Smooth muscle cell (in vitro differentiated cells): ENCODE measurements around the gene DISP3. TPM values are rescaled to one million over a fixed set of nuclear protein-coding genes. Genes with fewer than 3 reads are reported as not detected.

Experiments used
- DNase-seq: peaks from one replicate; lab custom pipeline; 2025; ENCODE audit not compliant: unreplicated experiment; lab: John Stamatoyannopoulos, UW
- H2AFZ ChIP-seq: fragments of 200-600 bp; sonication (generic); 2 replicates; pipeline ENCODE4 v1.6.0; 2016; ENCODE audit warnings: antibody characterized with exemption, low read depth, mild to moderate bottlenecking
- H3F3A ChIP-seq: fragments of 200-600 bp; sonication (generic); 2 replicates; pipeline ENCODE4 v1.6.0; 2017; ENCODE audit warnings: antibody characterized with exemption, low read depth
- H3K27ac ChIP-seq: fragments of 200-600 bp; sonication (generic); 2 replicates; pipeline ENCODE4 v1.5.1; 2016; ENCODE audit warnings: low read depth, mild to moderate bottlenecking
- H3K27me3 ChIP-seq: fragments of 200-600 bp; sonication (generic); 2 replicates; pipeline ENCODE4 v1.6.1; 2016; ENCODE audit warnings: low read depth, mild to moderate bottlenecking
- H3K36me3 ChIP-seq: fragments of 200-600 bp; sonication (generic); 2 replicates; pipeline ENCODE4 v1.5.1; 2016; ENCODE audit warnings: low read depth
- H3K4me1 ChIP-seq: fragments of 200-600 bp; sonication (generic); 2 replicates; pipeline ENCODE4 v1.5.1; 2016; ENCODE audit warnings: low read depth
- H3K4me2 ChIP-seq: fragments of 200-600 bp; sonication (generic); 2 replicates; pipeline ENCODE4 v1.6.0; 2016; ENCODE audit warnings: mild to moderate bottlenecking
- H3K4me3 ChIP-seq: fragments of 200-600 bp; sonication (generic); 2 replicates; pipeline ENCODE4 v1.5.1; 2016; ENCODE audit warnings: mild to moderate bottlenecking
- H3K79me2 ChIP-seq: fragments of 200-600 bp; sonication (generic); 2 replicates; pipeline ENCODE4 v1.6.0; 2016; ENCODE audit warnings: low read depth, mild to moderate bottlenecking
- H3K9ac ChIP-seq: fragments of 200-600 bp; sonication (generic); 2 replicates; pipeline ENCODE4 v1.6.0; 2016; ENCODE audit warnings: low read depth
- H3K9me3 ChIP-seq: fragments of 200-600 bp; sonication (generic); replicated peaks from 2 replicates; pipeline ENCODE4 v1.5.1; 2016; ENCODE audit warnings: low read depth
- H4K20me1 ChIP-seq: fragments of 200-600 bp; sonication (generic); 2 replicates; pipeline ENCODE4 v1.6.0; 2016; ENCODE audit warnings: low read depth
- CTCF ChIP-seq: fragments of 200-600 bp; sonication (generic); IDR thresholded peaks from 2 replicates; pipeline ENCODE4 v1.5.1; 2017; ENCODE audit warnings: borderline replicate concordance, mild to moderate bottlenecking, antibody characterized with exemption; ENCODE audit not compliant: insufficient read depth, poor library complexity, severe bottlenecking
- WGBS: methylation state at CpG from one replicate; pipeline ENCODE4 v1.1.7; 2016; ENCODE audit warnings: low lambda C conversion rate; 5-methylcytosine and 5-hydroxymethylcytosine counted together
- polyA plus RNA-seq: library from polyadenylated mRNA; unstranded; fragments of >200 nt; fragmentation: Nextera tagmentation; extraction: Ambion mirVana; gene quantifications from 2 replicates; pipeline ENCODE4 v1.2.1, GENCODE V29; 2016
- total RNA-seq: library from RNA; depleted of rRNA; stranded (reverse); fragments of >200 nt; gene quantifications from 2 replicates; pipeline ENCODE4 v1.2.3, GENCODE V29; 2014

DISP3 gene
- total and polyA plus RNA-seq, 2 experiments from 2014 or later: 0.17 TPM; not detected in 1

- Histone ChIP-seq H3K36me3 (no peaks in the 10 kb centered on the region), H3K9me3 (no peaks in the 10 kb centered on the region), H3K4me3 (no peak overlapping the region), H2AFZ (no peak overlapping the region), H3K27ac (no peak overlapping the region), H3K9ac (no peak overlapping the region), H4K20me1 (no peaks in the 10 kb centered on the region), H3F3A (no peaks in the 10 kb centered on the region), H3K4me2 (no peak overlapping the region), H3K4me1 (no peaks in the 10 kb centered on the region), H3K79me2 (no peaks in the 10 kb centered on the region), H3K27me3 (no peaks in the 10 kb centered on the region)
- WGBS: 96% methylated on average over 23 of the region's 23 CpGs
- no peak for TF ChIP-seq CTCF
- no peak for DNase-seq
These were observed 41.7 kb downstream of the DISP3 start for GRCh38 chr1:11520531-11521233.

- Histone ChIP-seq H2AFZ (no peak overlapping the region), H3K79me2 (no peaks in the 10 kb centered on the region), H3K4me2 (no peak overlapping the region), H3K9ac (no peak overlapping the region), H3K27me3 (no peaks in the 10 kb centered on the region), H3K4me3 (no peak overlapping the region), H3K9me3 (no peaks in the 10 kb centered on the region), H4K20me1 (no peaks in the 10 kb centered on the region), H3F3A (no peaks in the 10 kb centered on the region), H3K27ac (no peak overlapping the region), H3K4me1 (no peaks in the 10 kb centered on the region), H3K36me3 (no peaks in the 10 kb centered on the region)
- DNase-seq: no peak
- no peak for TF ChIP-seq CTCF
- WGBS: 94% methylated on average over 12 of the region's 12 CpGs
These were observed 42.8 kb downstream of the DISP3 start for GRCh38 chr1:11521582-11522399.

GRCh38 chr1:11522400-11523235 lies 43.7 kb downstream of the DISP3 start:
- Histone ChIP-seq H3K27ac (no peak overlapping the region), H3K4me1 (no peaks in the 10 kb centered on the region), H3K9me3 (no peaks in the 10 kb centered on the region), H3K4me2 (no peak overlapping the region), H3F3A (no peaks in the 10 kb centered on the region), H3K36me3 (no peaks in the 10 kb centered on the region), H4K20me1 (no peaks in the 10 kb centered on the region), H3K27me3 (no peaks in the 10 kb centered on the region), H3K79me2 (no peaks in the 10 kb centered on the region), H2AFZ (no peak overlapping the region), H3K4me3 (no peak overlapping the region), H3K9ac (no peak overlapping the region)
- TF ChIP-seq CTCF: no peak
- WGBS: 77% methylated on average over 8 of the region's 8 CpGs
- no peak for DNase-seq
